Forelimb muscle (tissue), 1 donor: ENCODE results near the gene TMEM126B. TPM values are rescaled to one million over a fixed set of nuclear protein-coding genes. Genes with fewer than 3 reads are reported as not detected.

Experiments used
- DNase-seq: peaks from one replicate; pipeline ENCODE4 v3.0.0-alpha.2; 2013; ENCODE audit warnings: low read depth
- polyA plus RNA-seq: library from polyadenylated mRNA; unstranded; fragments of 120-200 nt; gene quantifications from one replicate; pipeline ENCODE4 v1.2.1, GENCODE V29; 2013; ENCODE audit not compliant: insufficient read length

The TMEM126B gene
- polyA plus RNA-seq, 1 donor, result 40.6 TPM

- peak; percentile 25 for DNase-seq
These were observed 54.2 kb downstream of the TMEM126B start for GRCh38 chr11:85682330-85683305.

- DNase-seq, result peak; percentile 20
These were observed 56.9 kb downstream of the TMEM126B start for GRCh38 chr11:85685125-85685819.

- DNase-seq, result peak; percentile 78
These were observed 57.5 kb downstream of the TMEM126B start, which contains the start of gene CCDC89 for GRCh38 chr11:85685820-85686459. Gene CCDC89, minus strand, starts transcription at chr11:85686195. Its CDS starts 65 bp downstream, at chr11:85686130.

Other genes starting within 250 kb of the TMEM126B start
- gene DLG2, start 1.2 kb upstream of the TMEM126B start, polyA plus RNA-seq, result 9.6 TPM
- 37.3 TPM for gene TMEM126A, start 19.4 kb downstream of the TMEM126B start, polyA plus RNA-seq
- gene CREBZF, start 36.5 kb downstream of the TMEM126B start, polyA plus RNA-seq, result 51.8 TPM
- gene CCDC89, start 57.6 kb downstream of the TMEM126B start, polyA plus RNA-seq, result 2.8 TPM
- 78.9 TPM for gene SYTL2, start 182.5 kb downstream of the TMEM126B start, polyA plus RNA-seq
- not detected for gene CCDC83, start 226.8 kb downstream of the TMEM126B start, polyA plus RNA-seq